Measurements from ENCODE around the gene ATP13A2.
"Not testable (repeated sequence)": the region's sequence is repeated elsewhere in the genome, so short reads cannot be mapped to it uniquely, and the experiment has no call there.

ATP13A2 gene

DNA sequence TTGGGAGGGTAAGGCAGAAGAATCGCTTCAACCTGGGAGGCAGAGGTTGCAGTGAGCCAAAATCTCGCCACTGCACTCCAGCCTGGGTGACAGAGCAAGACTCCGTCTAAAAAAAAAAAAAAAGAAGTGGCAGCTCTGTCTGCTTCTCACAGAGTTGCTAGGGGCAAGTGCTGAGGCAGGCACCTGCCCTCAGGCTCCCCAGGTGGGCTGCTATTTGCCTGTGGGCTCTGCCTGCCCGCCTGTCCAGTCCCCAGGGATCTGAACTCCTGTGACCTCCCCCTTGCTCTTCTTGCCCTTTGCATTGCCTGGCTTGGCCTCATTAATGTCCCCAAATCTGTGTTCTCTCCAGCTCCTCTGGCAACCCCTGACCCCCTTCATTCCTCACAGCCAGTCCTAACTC, 59.4 kb downstream of the ATP13A2 start:
- DNase-seq, result not testable (repeated sequence)

DNA sequence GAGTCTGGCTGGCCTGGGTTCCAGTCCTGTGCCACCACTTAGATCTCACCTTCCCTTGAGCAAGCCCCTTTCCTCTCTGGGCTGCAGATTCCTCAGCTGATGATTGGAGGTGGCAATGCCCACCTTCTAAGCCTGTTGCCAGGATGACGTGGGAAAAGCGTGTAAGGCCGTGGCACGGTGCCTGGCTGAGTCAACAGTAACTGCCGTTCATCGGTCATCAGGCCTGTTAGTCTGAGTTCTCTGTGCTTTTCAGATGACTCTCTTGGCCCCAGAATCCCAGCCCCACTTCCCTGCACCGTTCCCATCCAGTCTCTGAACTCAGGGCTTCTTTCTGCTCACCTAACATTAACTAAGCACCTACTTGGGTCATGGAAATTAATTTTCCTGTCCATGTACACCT, 62.7 kb downstream of the ATP13A2 start:
- DNase-seq, result not testable (repeated sequence)

DNA sequence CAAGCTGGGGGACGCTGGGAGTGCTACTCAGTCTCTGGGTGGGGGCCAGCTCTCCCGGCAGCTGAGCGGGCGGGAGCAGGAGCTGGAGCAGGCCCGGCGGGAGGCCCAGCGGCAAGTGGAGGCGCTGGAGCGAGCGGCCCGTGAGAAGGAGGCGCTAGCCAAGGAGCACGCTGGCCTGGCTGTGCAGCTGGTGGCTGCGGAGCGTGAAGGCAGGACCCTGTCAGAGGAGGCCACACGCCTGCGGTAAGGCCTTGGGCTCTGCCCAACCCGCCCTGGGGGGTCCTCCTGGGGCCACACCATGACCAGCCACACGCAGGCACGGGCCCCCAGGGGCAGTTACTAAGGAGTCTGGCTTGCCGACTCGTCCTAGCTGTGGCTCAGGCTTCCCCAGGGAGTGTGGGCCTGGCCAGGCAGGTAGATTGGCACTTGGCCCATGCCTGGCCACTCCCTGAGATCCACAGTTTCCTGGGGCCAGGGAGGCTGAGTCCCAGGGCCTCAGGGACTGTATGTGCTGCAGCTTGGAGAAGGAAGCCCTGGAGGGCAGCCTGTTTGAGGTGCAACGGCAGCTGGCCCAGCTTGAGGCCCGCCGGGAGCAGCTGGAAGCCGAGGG, 63.3 kb downstream of the ATP13A2 start:
- not testable (repeated sequence) for DNase-seq

- DNase-seq, result no peak
Measured at GRCh38 chr1:16946646-16947045, 65.1 kb downstream of the ATP13A2 start.

DNA sequence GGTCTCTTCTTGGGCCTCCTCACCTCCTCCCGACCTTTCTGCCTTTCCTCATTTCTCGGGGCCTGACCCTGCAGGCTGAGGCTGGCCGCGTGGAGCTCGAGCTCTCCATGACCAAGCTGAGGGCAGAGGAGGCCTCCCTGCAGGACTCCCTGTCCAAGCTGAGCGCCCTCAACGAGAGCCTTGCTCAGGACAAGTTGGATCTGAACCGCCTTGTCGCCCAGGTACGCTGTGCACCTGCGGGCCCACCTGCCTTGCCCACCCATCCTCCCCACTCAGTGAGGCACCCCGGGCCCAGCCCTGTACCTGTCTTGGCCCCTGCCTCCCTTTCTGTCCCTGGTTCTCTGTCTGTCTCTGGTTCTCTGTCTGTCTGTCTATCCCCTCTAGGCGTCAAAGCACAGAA, 65.5 kb downstream of the ATP13A2 start:
- DNase-seq, result not testable (repeated sequence)

- DNase-seq, result not testable (repeated sequence)
Measured at GRCh38 chr1:16945512-16945911, 66.2 kb downstream of the ATP13A2 start.

GRCh38 chr1:16944038-16944437, 67.7 kb downstream of the ATP13A2 start:
- DNase-seq, result no peak

GRCh38 chr1:16939386-16940180, 72.1 kb downstream of the ATP13A2 start:
- DNase-seq, result not testable (repeated sequence)

DNA sequence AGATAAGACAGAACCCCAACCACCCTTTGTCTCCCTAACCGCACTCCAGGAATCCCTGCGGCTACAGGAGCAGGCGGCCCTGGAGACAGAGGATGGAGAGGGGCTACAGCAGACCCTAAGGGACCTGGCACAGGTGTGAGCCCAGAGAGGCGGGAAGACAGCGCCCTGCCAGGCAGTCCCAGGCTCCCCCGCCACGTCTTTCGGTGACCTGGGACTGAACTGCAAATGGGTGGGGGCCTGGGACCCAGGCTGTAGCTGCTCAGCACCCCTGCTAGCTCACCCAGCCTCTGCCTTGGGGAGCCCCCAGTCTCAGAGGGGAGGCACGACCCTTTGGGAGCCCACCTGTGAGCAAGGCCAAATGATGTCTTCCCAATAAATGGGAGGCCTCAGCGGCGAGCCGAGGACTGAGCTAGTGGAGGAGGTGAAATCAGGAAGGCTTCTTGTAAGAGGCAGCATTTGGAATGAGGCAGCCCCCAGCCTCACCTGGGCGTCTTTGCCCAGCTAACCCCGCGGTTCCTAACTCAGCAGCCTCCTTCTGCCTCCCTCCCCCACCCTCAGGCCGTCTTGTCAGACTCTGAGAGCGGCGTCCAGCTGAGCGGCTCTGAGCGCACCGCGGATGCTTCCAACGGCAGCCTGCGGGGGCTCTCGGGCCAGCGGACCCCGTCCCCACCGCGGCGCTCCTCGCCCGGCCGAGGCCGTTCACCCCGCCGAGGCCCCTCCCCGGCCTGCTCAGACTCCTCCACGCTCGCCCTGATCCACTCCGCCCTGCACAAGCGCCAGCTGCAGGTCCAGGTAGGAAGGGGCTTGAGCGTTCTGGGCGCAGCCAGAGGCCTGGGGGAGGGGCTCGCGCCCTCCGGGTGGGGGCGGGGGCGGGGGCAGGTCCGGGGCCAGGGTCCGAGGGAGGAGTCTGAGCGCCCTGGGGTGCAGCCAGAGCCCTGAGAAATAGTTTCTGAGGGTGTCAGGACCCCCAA, 73.1 kb downstream of the ATP13A2 start:
- no peak for DNase-seq

DNA sequence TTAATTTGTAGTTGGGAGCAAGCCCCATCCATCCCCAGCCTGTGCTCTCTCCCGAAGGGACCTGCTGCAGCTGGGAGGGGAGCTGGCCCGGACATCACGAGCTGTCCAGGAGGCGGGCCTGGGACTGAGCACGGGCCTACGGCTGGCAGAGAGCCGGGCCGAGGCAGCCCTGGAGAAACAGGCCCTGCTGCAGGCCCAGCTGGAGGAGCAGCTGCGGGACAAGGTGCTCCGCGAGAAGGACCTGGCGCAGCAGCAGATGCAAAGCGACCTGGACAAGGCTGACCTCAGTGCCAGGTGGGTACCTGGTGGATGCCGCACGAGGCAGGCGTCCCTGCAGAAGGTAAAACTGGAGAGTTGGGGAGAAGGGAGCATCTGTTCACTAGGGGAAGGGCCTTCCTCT, 75.1 kb downstream of the ATP13A2 start:
- not testable (repeated sequence) for DNase-seq

Measured in NCI-H524 (cell line).